K562 (cell line): ENCODE data around the gene KCNAB2. TPM values are rescaled to one million over a fixed set of nuclear protein-coding genes. Genes with fewer than 3 reads are reported as not detected.
A peak's percentile ranks its signal among the peaks of the same experiment; 100 is the strongest.

ENCODE experiments used
- ATAC-seq: fragments of 200-7000 bp; cut with Tn5 transposase; 3 replicates; pipeline ENCODE4 v1.9.1; 2020; ENCODE audit warnings: moderate library complexity
- BruUV-seq: library from RNA; stranded (reverse); fragments of 400-500 nt; replicated peaks from 2 replicates; lab custom pipeline; 2021; lab: Mats Ljungman, UMichigan
- CTCF ChIA-PET: fragments of 300-600 bp; formaldehyde crosslinking; extraction: SDS; loops from one replicate; lab custom pipeline; 2021; ENCODE audit warnings: low intra/inter-chr PET ratio; lab: Yijun Ruan, JAX
- POLR2A ChIA-PET: fragments of 300-600, 350-650 bp; sonication (Branson Sonifier 250); formaldehyde crosslinking; extraction: SDS; loops from one replicate; lab custom pipeline; 2021; ENCODE audit warnings: antibody characterized with exemption, inconsistent platforms; lab: Yijun Ruan, JAX
- DNase-seq, 4 experiments: peaks; one replicate each; pipeline versions ENCODE4 v3.0.0 to v3.0.0-alpha.2; 2011 to 2018; ENCODE audit warnings: low spot score in 3 of 4, mixed read lengths in 3 of 4; ENCODE audit errors: extremely low read depth in 1 of 4
- FAIRE-seq: peaks from 2 replicates; lab custom pipeline; 2011; peaks lifted over from hg19 to GRCh38; lab: Jason Lieb, UNC
- H2AFZ ChIP-seq: 2 replicates; pipeline ENCODE4 v1.6.0; 2011; ENCODE audit warnings: low read depth, low read length, control low read depth, inconsistent platforms
- H3K27ac ChIP-seq: fragments of 200-600 bp; 3 replicates; pipeline ENCODE4 v1.8.0; 2011; ENCODE audit warnings: low read depth, mild to moderate bottlenecking, control low read depth, inconsistent platforms, low read length, moderate library complexity, mixed read lengths; ENCODE audit errors: extremely low read depth
- H3K27me3 ChIP-seq, 2 experiments: fragments of 300-600 bp in 1 of 2; 2 replicates in 1 of 2; 3 replicates in 1 of 2; pipeline versions ENCODE4 v1.6.0 to v1.8.0; 2011; ENCODE audit warnings: inconsistent platforms in 2 of 2, low read length in 2 of 2, mild to moderate bottlenecking in 1 of 2, mixed read lengths in 1 of 2, moderate library complexity in 1 of 2; ENCODE audit not compliant: control insufficient read depth in 2 of 2, insufficient read depth in 2 of 2
- H3K36me3 ChIP-seq: fragments of 300-600 bp; 3 replicates; pipeline ENCODE4 v1.8.0; 2011; ENCODE audit warnings: mild to moderate bottlenecking, low read length, inconsistent platforms; ENCODE audit not compliant: control insufficient read depth, insufficient read depth
- H3K4me1 ChIP-seq, 2 experiments: fragments of 200-600 bp in 1 of 2; replicated peaks in 1 of 2; 2 replicates in 1 of 2; 3 replicates in 1 of 2; pipeline versions ENCODE4 v1.5.1 to v1.8.0; 2011; ENCODE audit warnings: inconsistent platforms in 2 of 2, low read length in 2 of 2, mild to moderate bottlenecking in 1 of 2, mixed read lengths in 1 of 2, moderate library complexity in 1 of 2; ENCODE audit not compliant: control insufficient read depth in 2 of 2, insufficient read depth in 2 of 2
- H3K4me2 ChIP-seq: 2 replicates; pipeline ENCODE4 v1.6.1; 2011; ENCODE audit warnings: low read length, control low read depth, inconsistent platforms, mixed read lengths; ENCODE audit not compliant: insufficient read depth
- H3K4me3 ChIP-seq: fragments of 200-600 bp; sonication (generic), shearing (Covaris generic); 2 replicates; pipeline ENCODE4 v1.5.1; 2016; ENCODE audit warnings: control low read depth, inconsistent platforms
- H3K79me2 ChIP-seq: fragments of 200-600 bp; 3 replicates; pipeline ENCODE4 v1.8.0; 2011; ENCODE audit warnings: low read length, inconsistent platforms; ENCODE audit not compliant: control insufficient read depth, insufficient read depth
- H3K9ac ChIP-seq, 2 experiments: 2 replicates each; pipeline versions ENCODE4 v1.6.0 to v1.6.1; 2011; ENCODE audit warnings: low read depth in 2 of 2, low read length in 2 of 2, control low read depth in 1 of 2, inconsistent platforms in 1 of 2, mild to moderate bottlenecking in 1 of 2, mixed read lengths in 1 of 2; ENCODE audit not compliant: insufficient read depth in 1 of 2
- H3K9me1 ChIP-seq: one replicate; pipeline ENCODE4 v1.6.0; 2011; ENCODE audit warnings: inconsistent platforms, mild to moderate bottlenecking, low read length, moderate library complexity; ENCODE audit not compliant: control insufficient read depth, insufficient read depth
- H3K9me3 ChIP-seq: replicated peaks from 2 replicates; pipeline ENCODE4 v1.5.1; 2011; ENCODE audit warnings: low read depth, low read length, inconsistent platforms; ENCODE audit not compliant: control insufficient read depth, insufficient read depth
- H4K20me1 ChIP-seq: replicated peaks from 2 replicates; pipeline ENCODE4 v1.6.1; 2011; ENCODE audit warnings: low read length, inconsistent platforms, mixed read lengths; ENCODE audit not compliant: control insufficient read depth, insufficient read depth
- ATF7 ChIP-seq: fragments of 450-650 bp; IDR thresholded peaks from 2 replicates; pipeline ENCODE4 v1.7.1; 2014; ENCODE audit warnings: mild to moderate bottlenecking, moderate library complexity
- HBP1 ChIP-seq: fragments of 450-650 bp; formaldehyde crosslinking; IDR thresholded peaks from 2 replicates; pipeline ENCODE4 v1.4.0; 2022; ENCODE audit warnings: missing genetic modification characterization
- KAT8 ChIP-seq: fragments of 450-650 bp; IDR thresholded peaks from 2 replicates; pipeline ENCODE4 v1.6.1; 2016; ENCODE audit warnings: low read depth, mild to moderate bottlenecking
- PKNOX1 ChIP-seq: fragments of 450-650 bp; IDR thresholded peaks from 2 replicates; pipeline ENCODE4 v1.6.1; 2016
- ZNF639 ChIP-seq, 2 experiments: fragments of 200-800 bp in 1 of 2; sonication (Bioruptor generic) in 1 of 2; sonication (generic) in 1 of 2; formaldehyde crosslinking in 1 of 2; IDR thresholded peaks in 1 of 2; conservative IDR thresholded peaks in 1 of 2; 2 replicates each; pipeline versions ENCODE4 v1.5.0 to v1.6.1; 2016 to 2020; ENCODE audit warnings: missing compliant biosample characterization in 1 of 2, missing genetic modification characterization in 1 of 2, missing genetic modification reagents in 1 of 2
- WGBS: fragments of 100-300 bp; shearing (Covaris generic); methylation state at CpG from one replicate; pipeline ENCODE4 v1.1.6; 2016; ENCODE audit warnings: low coverage, mixed read lengths; ENCODE audit not compliant: insufficient coverage; ENCODE audit errors: missing lambda C conversion rate; 5-methylcytosine and 5-hydroxymethylcytosine counted together
- in situ Hi-C: fragments of 300-500 bp; cut with MboI; formaldehyde crosslinking; loops from 4 replicates; pipeline ENCODE4 v1.15.0; 2018; ENCODE audit warnings: inconsistent platforms, mixed read lengths
- intact Hi-C: fragments of 100-400 bp; cut with micrococcal nuclease; formaldehyde crosslinking; loops from 2 replicates; pipeline ENCODE4 v1.14.2; 2022
- polyA plus RNA-seq, 8 experiments: library from polyadenylated mRNA; depleted of rRNA in 4 of 8; stranded (reverse) in 5 of 8; unstranded in 3 of 8; fragments of >200 nt; fragmentation: Nextera tagmentation in 2 of 8; fragmentation: Illumina TruSeq in 1 of 8; extraction: Ambion mirVana in 2 of 8; extraction: Trizol in 1 of 8; gene quantifications; 2 replicates each; pipeline versions ENCODE4 v1.2.1 to v1.2.3, GENCODE V29; 2011 to 2014; ENCODE audit warnings: inconsistent platforms in 1 of 8, missing spikeins in 1 of 8
- total RNA-seq, 7 experiments: library from RNA; depleted of rRNA in 6 of 7; stranded (reverse); fragments of >200 nt in 6 of 7; fragmentation: Illumina TruSeq in 2 of 7; extraction: Trizol in 2 of 7; gene quantifications; 2 replicates each; pipeline versions ENCODE4 v1.2.1 to v1.2.3, GENCODE V29; 2011 to 2021; ENCODE audit warnings: low replicate concordance in 1 of 7

Gene KCNAB2
- total and polyA plus RNA-seq, 9 of the 15 experiments (the other 6 are each of a cell fraction or from before 2014, with no cell fraction given), result 1.8 to 15.8 (median 7.1) TPM

DNA sequence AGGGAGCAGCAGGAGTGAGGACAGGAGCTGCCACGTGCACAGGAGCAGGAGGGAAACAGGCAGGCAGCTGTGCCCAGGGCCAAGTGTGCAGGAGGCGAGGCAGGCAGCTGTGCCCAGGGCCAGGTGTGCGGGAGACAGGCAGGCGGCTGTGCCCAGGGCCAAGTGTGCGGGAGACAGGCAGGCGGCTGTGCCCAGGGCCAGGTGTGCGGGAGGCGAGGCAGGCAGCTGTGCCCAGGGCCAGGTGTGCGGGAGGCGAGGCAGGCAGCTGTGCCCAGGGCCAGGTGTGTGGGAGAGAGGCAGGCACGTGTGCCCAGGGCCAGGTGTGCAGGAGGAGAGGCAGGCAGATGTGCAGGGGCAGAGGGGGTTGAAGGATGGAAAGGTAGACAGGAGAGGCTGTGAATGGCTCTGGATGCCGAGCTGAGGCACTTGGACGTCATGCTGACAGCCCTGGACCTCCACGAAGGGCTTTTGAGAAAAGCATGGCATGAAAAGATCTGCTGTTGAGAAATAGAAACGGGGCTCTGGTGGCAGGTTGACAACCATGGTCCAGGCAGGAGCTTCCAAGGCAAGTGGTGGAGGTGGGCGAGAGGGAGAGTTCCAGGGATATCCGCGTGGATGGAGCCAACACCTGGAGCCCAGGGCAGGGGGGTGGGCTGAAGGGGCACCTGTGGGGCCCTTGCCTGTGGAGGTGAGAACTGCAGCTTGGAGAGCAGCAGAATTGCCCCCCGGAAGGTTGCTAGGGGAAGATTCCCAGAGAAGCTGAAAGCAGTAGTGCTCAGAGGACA is 34.3 kb upstream of the KCNAB2 start (continued):
- TF ChIP-seq ZNF639 (CRISPR knock-in tag; conservative IDR thresholded peaks at IDR 0.05 in 1 of 2, IDR thresholded peaks at IDR 0.05 in 1 of 2) (no peak), PKNOX1 (no peak), KAT8 (no peak)

DNA sequence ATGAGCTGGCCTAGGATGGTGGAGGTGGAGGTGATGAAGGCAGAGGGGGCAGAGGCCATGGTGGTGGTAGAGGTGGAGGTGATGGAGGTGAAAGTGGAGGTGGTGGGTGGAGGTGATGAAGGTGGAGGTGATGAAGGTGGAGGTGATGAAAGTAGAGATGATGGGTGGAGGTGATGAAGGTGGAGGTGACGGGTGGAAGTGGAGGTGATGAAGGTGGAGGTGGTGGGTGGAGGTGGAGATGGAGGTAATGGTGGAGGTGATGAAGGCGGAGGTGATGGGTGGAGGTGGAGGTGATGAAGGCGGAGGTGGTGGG is 33.8 kb upstream of the KCNAB2 start:
- FAIRE-seq (no peak), DNase-seq (no peak), ATAC-seq (no peak)
- Histone ChIP-seq H3K36me3 (no peaks in the 10 kb centered on the region), H3K9me3 (no peaks in the 10 kb centered on the region), H3K79me2 (no peaks in the 10 kb centered on the region; the same call in 2 of the 3 replicates), H3K27ac (no peak overlapping the region), H3K4me1 (peaks cover 19 to 40% of the 10 kb centered on the region in 2 experiments), H3K27me3 (no peaks in the 10 kb centered on the region), H4K20me1 (peaks cover 23% of the 10 kb centered on the region; the same call in 1 of the 2 replicates), H3K9me1 (peaks cover 4% of the 10 kb centered on the region), H3K4me2 (no peak overlapping the region), H3K4me3 (no peak overlapping the region), H3K9ac (no peak overlapping the region), H2AFZ (no peak overlapping the region)
- TF ChIP-seq HBP1 (CRISPR knock-in tag), result 0 out of 2 replicates have a peak, but pooled peaks have one; percentile 66
- no peak for TF ChIP-seq ATF7
- no TSS peak for BruUV-seq
- in situ Hi-C loops (no loop called here), intact Hi-C loops (no loop called here)
- 80% methylated on average over 1 of the region's 3 CpGs for WGBS
- CTCF ChIA-PET, result no interaction called here
- POLR2A ChIA-PET, result interaction anchor here (0.7 kb wide), 1 partner anchor 382 kb away, joined by 3 read pairs; the partner anchor contains the start of gene ACOT7
